Colonic mucosa (tissue), 4 donors: ENCODE data around the gene PLCB4. TPM values are rescaled to one million over a fixed set of nuclear protein-coding genes. Genes with fewer than 3 reads are reported as not detected.

Source experiments
- DNase-seq: peaks from one replicate; pipeline ENCODE4 v3.0.0-alpha.2; 2020
- H3K27ac ChIP-seq: fragments of 200-600 bp; one replicate; pipeline ENCODE4 v1.8.0; 2021
- H3K27me3 ChIP-seq: fragments of 200-600 bp; one replicate; pipeline ENCODE4 v1.8.0; 2021
- H3K36me3 ChIP-seq: fragments of 200-600 bp; one replicate; pipeline ENCODE4 v1.8.0; 2021
- H3K4me1 ChIP-seq: fragments of 200-600 bp; one replicate; pipeline ENCODE4 v1.8.0; 2021; ENCODE audit warnings: mild to moderate bottlenecking
- H3K4me3 ChIP-seq: fragments of 200-600 bp; one replicate; pipeline ENCODE4 v1.8.0; 2021
- H3K9ac ChIP-seq, 2 donors: one replicate each; pipeline ENCODE4 v1.7.0; 2013; ENCODE audit warnings: control low read depth in 2 of 2, low read depth in 2 of 2, low read length in 2 of 2
- H3K9me3 ChIP-seq: fragments of 200-600 bp; one replicate; pipeline ENCODE4 v1.8.0; 2021
- intact Hi-C: fragments of 100-400 bp; cut with DNase I; formaldehyde crosslinking; loops from one replicate; pipeline ENCODE4 v1.14.1; 2022
- total RNA-seq, 2 donors: library from RNA; stranded (reverse); fragmentation: NEBNext Ultra II Directional in 1 of 2; extraction: Animal tissue kit (Norgen Biotek cat#: 25700) in 1 of 2; gene quantifications; one replicate each; pipeline ENCODE4 v1.2.1, GENCODE V29; 2021
- TF ChIP-seq, protein P1 (sequence below): fragments of 200-600 bp; IDR thresholded peaks from one replicate; pipeline ENCODE4 v1.8.0; 2022; ENCODE audit warnings: antibody characterized with exemption, mild to moderate bottlenecking
- donor health status: healthy.
- donor health status: DM: no; HTN: no; CAD: no.
- donor health status: DM: no; HTN: no; CAD: no.

PLCB4 gene
- total RNA-seq, 2 donors from 2014 or later, result 39.4 to 39.5 TPM

DNA sequence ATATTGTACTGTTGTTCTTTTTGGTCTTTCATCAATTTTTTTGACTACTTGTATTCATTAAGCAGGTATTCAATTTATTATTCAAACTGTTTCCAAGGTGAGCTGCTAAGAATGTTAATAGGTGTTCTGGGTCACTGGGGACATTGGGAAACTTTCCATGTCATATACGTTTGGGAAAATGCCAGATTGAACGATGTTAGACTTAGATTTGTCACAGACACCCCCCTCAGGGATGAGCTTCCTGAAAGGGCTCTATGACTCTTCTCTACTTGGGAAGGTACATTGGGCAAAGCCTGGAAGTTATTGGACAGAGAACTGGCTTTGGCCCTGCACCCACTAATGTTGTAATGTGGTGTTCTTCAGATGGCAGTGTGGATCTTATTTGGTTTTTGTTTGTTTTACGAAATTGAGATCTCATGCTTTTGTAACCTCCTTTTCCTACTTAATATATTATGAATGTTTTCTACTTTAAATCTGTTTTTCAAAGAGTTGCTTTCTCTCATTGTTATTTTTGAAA, 42.1 kb downstream of the PLCB4 start:
- H3K9me3 ChIP-seq, result no peaks in the 10 kb centered on the region
- no peaks in the 10 kb centered on the region for H3K36me3 ChIP-seq
- no peak for DNase-seq
- no peak overlapping the region for H3K4me3 ChIP-seq
- H3K9ac ChIP-seq, result no peak overlapping the region
- no peaks in the 10 kb centered on the region for H3K27me3 ChIP-seq
- TF ChIP-seq, protein P1, sequence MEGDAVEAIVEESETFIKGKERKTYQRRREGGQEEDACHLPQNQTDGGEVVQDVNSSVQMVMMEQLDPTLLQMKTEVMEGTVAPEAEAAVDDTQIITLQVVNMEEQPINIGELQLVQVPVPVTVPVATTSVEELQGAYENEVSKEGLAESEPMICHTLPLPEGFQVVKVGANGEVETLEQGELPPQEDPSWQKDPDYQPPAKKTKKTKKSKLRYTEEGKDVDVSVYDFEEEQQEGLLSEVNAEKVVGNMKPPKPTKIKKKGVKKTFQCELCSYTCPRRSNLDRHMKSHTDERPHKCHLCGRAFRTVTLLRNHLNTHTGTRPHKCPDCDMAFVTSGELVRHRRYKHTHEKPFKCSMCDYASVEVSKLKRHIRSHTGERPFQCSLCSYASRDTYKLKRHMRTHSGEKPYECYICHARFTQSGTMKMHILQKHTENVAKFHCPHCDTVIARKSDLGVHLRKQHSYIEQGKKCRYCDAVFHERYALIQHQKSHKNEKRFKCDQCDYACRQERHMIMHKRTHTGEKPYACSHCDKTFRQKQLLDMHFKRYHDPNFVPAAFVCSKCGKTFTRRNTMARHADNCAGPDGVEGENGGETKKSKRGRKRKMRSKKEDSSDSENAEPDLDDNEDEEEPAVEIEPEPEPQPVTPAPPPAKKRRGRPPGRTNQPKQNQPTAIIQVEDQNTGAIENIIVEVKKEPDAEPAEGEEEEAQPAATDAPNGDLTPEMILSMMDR, result no peak
- no peak overlapping the region for H3K27ac ChIP-seq
- intact Hi-C loops, result no loop called here
- H3K4me1 ChIP-seq, result no peaks in the 10 kb centered on the region

DNA sequence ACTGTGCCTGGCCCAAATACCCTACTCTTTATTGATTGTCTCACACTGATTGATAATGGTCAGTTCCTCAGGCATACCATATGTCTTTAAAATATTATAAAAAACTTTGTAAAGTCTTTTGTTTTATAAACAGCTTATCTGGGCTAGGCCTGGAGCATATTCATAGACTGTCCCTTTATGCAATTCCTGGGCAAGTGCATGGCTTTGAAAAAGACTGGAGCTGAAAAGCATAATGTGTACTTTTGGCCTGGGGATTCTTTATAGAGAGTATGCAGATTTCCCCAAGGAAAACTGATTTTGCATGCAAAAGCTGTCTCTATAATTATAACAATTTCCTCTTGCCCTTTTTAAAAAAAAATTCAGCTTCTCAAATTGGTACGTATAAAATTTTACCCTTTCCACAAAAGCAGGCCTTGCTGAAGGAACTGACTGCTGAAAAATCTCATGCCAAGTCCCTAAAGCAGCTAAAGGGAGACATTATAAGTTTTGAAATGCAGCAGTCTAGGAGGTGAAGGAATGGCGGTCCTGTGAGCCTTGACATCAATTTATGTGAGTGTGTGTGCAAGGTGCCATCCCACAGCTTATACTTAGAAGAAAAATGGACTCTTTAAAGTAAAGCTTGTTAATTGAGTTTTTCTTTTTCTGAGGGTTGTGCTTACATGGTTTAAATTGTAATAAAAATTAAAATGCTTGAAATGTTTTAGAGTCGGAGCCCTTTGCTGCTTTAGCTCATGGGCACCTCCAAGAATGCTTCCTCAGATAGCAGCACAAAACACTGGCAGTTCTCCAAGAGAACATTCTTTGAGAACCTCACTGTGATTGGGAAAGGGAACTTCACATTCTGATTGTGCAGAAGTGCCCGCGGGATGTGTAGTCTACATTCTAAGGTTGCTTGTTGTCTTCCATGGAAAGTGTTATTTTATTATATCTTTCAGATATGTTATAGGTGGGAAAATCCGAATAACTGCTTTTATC, 43.9 kb downstream of the PLCB4 start:
- TF ChIP-seq, protein P1, result no peak
- intact Hi-C loops, result no loop called here
- Histone ChIP-seq H3K4me1 (no peaks in the 10 kb centered on the region), H3K9me3 (no peaks in the 10 kb centered on the region), H3K27me3 (no peaks in the 10 kb centered on the region), H3K9ac (no peak overlapping the region), H3K36me3 (no peaks in the 10 kb centered on the region), H3K4me3 (no peak overlapping the region), H3K27ac (no peak overlapping the region)
- DNase-seq, result no peak

DNA sequence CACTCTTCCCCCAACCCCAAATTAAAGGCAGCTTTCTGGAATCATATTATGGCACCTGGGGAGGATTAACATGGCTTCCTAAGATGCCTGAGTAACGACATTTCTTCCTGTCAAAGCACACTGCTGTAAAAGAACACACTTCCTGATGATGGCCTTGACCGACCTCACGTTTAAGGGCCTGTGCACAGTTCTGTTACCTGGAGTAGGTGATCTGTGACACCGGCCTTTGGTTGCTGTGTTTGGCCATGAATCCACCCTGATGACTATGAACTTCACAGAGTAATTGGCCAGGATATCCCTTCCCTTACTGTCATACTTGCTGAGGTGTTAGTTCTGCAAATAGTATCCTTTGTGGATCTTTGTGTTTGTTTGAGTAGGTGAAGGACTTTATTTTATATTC, 45.8 kb downstream of the PLCB4 start:
- no peak overlapping the region for H3K27ac ChIP-seq
- H3K9me3 ChIP-seq, result no peaks in the 10 kb centered on the region
- no peak overlapping the region for H3K9ac ChIP-seq
- H3K27me3 ChIP-seq, result no peaks in the 10 kb centered on the region
- intact Hi-C loops, result no loop called here
- no peaks in the 10 kb centered on the region for H3K36me3 ChIP-seq
- no peaks in the 10 kb centered on the region for H3K4me1 ChIP-seq
- TF ChIP-seq, protein P1, result no peak
- no peak overlapping the region for H3K4me3 ChIP-seq
- DNase-seq, result no peak

GRCh38 chr20:9117548-9117947, 48.7 kb downstream of the PLCB4 start:
- Histone ChIP-seq H3K9ac (no peak overlapping the region), H3K27me3 (no peaks in the 10 kb centered on the region), H3K36me3 (no peaks in the 10 kb centered on the region), H3K4me3 (no peak overlapping the region), H3K4me1 (no peaks in the 10 kb centered on the region), H3K9me3 (no peaks in the 10 kb centered on the region), H3K27ac (no peak overlapping the region)
- DNase-seq, result no peak
- TF ChIP-seq, protein P1, result no peak
- intact Hi-C loops, result no loop called here

GRCh38 chr20:9119776-9120175, 50.9 kb downstream of the PLCB4 start:
- intact Hi-C loops, result no loop called here
- no peaks in the 10 kb centered on the region for H3K27me3 ChIP-seq
- TF ChIP-seq, protein P1, result no peak
- H3K4me1 ChIP-seq, result no peaks in the 10 kb centered on the region
- DNase-seq, result no peak
- no peak overlapping the region for H3K27ac ChIP-seq
- H3K4me3 ChIP-seq, result no peak overlapping the region
- H3K9ac ChIP-seq, result no peak overlapping the region
- H3K9me3 ChIP-seq, result no peaks in the 10 kb centered on the region
- H3K36me3 ChIP-seq, result no peaks in the 10 kb centered on the region
